OCI-LY3 (cell line): ENCODE measurements around the gene IL12A.

ENCODE experiments used
- H2AFZ ChIP-seq: fragments of 200-600, 300-600 bp; shearing (Covaris generic); 2 replicates; pipeline ENCODE4 v1.6.0; 2014; ENCODE audit warnings: antibody characterized with exemption, low read depth, low read length
- H3K27ac ChIP-seq: fragments of 200-600, 300-600 bp; sonication (generic); 2 replicates; pipeline ENCODE4 v1.5.1; 2014; ENCODE audit warnings: mild to moderate bottlenecking, low read length, moderate library complexity, mixed read lengths
- H3K27me3 ChIP-seq: fragments of 200-600, 300-600 bp; sonication (generic); 2 replicates; pipeline ENCODE4 v1.6.1; 2014; ENCODE audit warnings: low read depth, low read length, mixed read lengths
- H3K36me3 ChIP-seq: fragments of 200-600, 300-600 bp; sonication (generic); replicated peaks from 2 replicates; pipeline ENCODE3; 2014; ENCODE audit warnings: low read depth, low read length, mixed read lengths
- H3K4me1 ChIP-seq: fragments of 300-600, 200-600 bp; sonication (generic); 2 replicates; pipeline ENCODE4 v1.6.1; 2014; ENCODE audit warnings: low read length, mixed read lengths
- H3K4me2 ChIP-seq: fragments of 200-600, 300-600 bp; sonication (generic); 2 replicates; pipeline ENCODE4 v1.6.1; 2014; ENCODE audit warnings: low read length, mixed read lengths
- H3K4me3 ChIP-seq: fragments of 300-600, 200-600 bp; sonication (generic); 2 replicates; pipeline ENCODE4 v1.5.1; 2014; ENCODE audit warnings: antibody characterized with exemption, mild to moderate bottlenecking, low read length, moderate library complexity
- H3K79me2 ChIP-seq: fragments of 300-600, 200-600 bp; shearing (Covaris generic); 2 replicates; pipeline ENCODE4 v1.6.1; 2014; ENCODE audit warnings: mild to moderate bottlenecking, low read length, mixed read lengths
- H3K9ac ChIP-seq: fragments of 300-600, 200-600 bp; shearing (Covaris generic); 2 replicates; pipeline ENCODE4 v1.6.0; 2014; ENCODE audit warnings: mild to moderate bottlenecking, low read length, moderate library complexity
- H3K9me3 ChIP-seq: fragments of 200-600, 300-600 bp; shearing (Covaris generic); 2 replicates; pipeline ENCODE4 v1.6.1; 2014; ENCODE audit warnings: low read length, mixed read lengths; ENCODE audit not compliant: insufficient read depth
- H4K20me1 ChIP-seq: fragments of 200-600, 300-600 bp; sonication (generic); 2 replicates; pipeline ENCODE4 v1.6.1; 2016; ENCODE audit warnings: low read length, mixed read lengths; ENCODE audit not compliant: insufficient read depth
- CTCF ChIP-seq: fragments of 200-600, 300-600 bp; sonication (generic); IDR thresholded peaks from 2 replicates; pipeline ENCODE4 v1.5.1; 2014; ENCODE audit warnings: antibody characterized with exemption, low read length, low read depth
- EZH2phosphoT487 ChIP-seq: fragments of 200-600 bp; shearing (Covaris generic); IDR thresholded peaks from 2 replicates; pipeline ENCODE4 v1.6.1; 2018; ENCODE audit warnings: antibody characterized with exemption, mixed run types, low read depth

IL12A gene

DNA sequence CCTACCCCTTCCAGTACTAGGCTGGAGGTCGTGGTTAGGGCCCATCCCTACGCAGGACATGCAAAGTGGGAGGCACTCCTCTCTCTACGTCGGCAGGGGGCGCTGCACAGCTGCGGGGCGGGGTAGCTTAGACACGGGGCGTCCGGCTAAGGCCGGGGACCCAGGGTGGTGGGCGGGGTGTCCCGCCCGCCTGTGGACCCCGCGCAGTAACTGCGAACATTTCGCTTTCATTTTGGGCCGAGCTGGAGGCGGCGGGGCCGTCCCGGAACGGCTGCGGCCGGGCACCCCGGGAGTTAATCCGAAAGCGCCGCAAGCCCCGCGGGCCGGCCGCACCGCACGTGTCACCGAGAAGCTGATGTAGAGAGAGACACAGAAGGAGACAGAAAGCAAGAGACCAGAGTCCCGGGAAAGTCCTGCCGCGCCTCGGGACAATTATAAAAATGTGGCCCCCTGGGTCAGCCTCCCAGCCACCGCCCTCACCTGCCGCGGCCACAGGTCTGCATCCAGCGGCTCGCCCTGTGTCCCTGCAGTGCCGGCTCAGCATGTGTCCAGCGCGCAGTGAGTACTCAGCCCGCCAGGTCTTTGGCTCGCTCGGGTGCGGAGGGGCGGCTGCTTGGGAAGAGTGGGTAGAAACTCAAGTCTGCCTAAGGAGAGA, at the start of gene IL12A:
Gene IL12A (plus strand): TSS at position 219 of the 655 bp plus-strand sequence.
- Histone ChIP-seq H3K27me3 (no peaks in the 10 kb centered on the region), H3K4me3 (peak within 1 kb of the TSS; percentile 94), H3K4me1 (peaks cover 53% of the 10 kb centered on the region), H2AFZ (peak within 1 kb of the TSS; percentile 37; the same call in 1 of the 2 replicates), H3K27ac (peak within 1 kb of the TSS; percentile 81), H3K79me2 (peaks cover 43% of the 10 kb centered on the region), H3K4me2 (peak within 1 kb of the TSS; percentile 82), H3K36me3 (peaks cover 41% of the 10 kb centered on the region), H3K9me3 (no peaks in the 10 kb centered on the region; the same call in 1 of the 2 replicates), H3K9ac (peak within 1 kb of the TSS; percentile 96), H4K20me1 (no peaks in the 10 kb centered on the region)
- TF ChIP-seq EZH2phosphoT487 = no peak
- TF ChIP-seq CTCF = peak; percentile 89

DNA sequence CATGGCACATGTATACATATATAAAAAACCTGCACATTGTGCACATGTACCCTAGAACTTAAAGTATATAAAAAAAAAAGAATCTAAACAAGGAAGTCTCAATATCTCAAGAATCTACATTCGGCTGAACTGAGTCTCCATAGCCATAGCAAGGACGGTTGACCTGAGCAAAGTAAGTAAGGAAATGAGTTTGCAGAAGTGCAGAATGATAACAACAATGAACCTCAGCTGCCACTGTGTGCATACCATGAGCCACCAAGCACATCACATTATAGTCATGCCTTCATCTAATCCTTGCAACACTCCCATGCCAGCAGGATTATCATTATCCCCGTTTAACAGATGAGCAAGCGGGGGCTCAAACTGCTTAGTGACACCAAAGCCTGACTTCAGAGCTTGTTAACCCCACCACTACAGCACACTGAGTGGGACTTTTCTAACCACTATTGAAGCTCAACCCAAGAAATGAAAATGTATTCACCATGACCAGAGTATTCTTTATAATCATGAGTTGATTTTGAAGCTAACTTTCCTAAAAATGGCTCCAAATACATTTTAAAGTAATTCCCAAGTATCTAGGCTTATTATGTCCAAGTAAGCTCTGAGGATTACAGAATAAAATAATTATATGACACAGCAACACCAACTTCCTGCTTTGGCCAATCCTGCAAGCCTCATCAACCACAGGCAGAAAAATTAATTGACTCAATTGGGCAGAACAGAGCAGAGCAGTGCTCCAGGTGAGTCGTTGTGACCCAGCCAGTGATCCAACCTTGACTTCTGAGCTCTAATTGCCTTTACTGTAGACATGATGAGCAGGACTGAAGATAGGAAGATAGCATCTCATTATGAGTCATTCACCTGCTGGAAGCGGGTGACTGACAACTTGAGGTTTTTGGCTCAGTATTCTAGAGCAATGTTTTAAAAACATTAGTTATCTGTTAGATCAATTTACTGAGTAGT, 47.3 kb upstream of the IL12A start:
- H3K27me3 ChIP-seq = no peaks in the 10 kb centered on the region
- peak overlapping the region; percentile 30 for H3K4me2 ChIP-seq
- H4K20me1 ChIP-seq = no peaks in the 10 kb centered on the region
- no peaks in the 10 kb centered on the region for H3K79me2 ChIP-seq
- no peaks in the 10 kb centered on the region for H3K36me3 ChIP-seq
- H3K27ac ChIP-seq = peak overlapping the region; percentile 5; the same call in 1 of the 2 replicates
- peaks cover 48% of the 10 kb centered on the region for H3K4me1 ChIP-seq
- H2AFZ ChIP-seq = no peak overlapping the region
- no peak overlapping the region for H3K9ac ChIP-seq
- no peak overlapping the region; the same call in 1 of the 2 replicates for H3K4me3 ChIP-seq
- TF ChIP-seq CTCF (no peak), EZH2phosphoT487 (no peak)
- no peaks in the 10 kb centered on the region for H3K9me3 ChIP-seq

- TF ChIP-seq EZH2phosphoT487 = no peak
- TF ChIP-seq CTCF = no peak
- H4K20me1 ChIP-seq = no peaks in the 10 kb centered on the region
- H3K79me2 ChIP-seq = no peaks in the 10 kb centered on the region
- no peaks in the 10 kb centered on the region for H3K9me3 ChIP-seq
- H3K4me2 ChIP-seq = peak overlapping the region; percentile 40
- H3K4me3 ChIP-seq = no peak overlapping the region
- H3K36me3 ChIP-seq = no peaks in the 10 kb centered on the region
- no peaks in the 10 kb centered on the region for H3K27me3 ChIP-seq
- H3K4me1 ChIP-seq = peaks cover 59% of the 10 kb centered on the region
- H3K27ac ChIP-seq = no peak overlapping the region
- H2AFZ ChIP-seq = no peak overlapping the region
- no peak overlapping the region for H3K9ac ChIP-seq
Observed at GRCh38 chr3:159944781-159945180, 43.9 kb upstream of the IL12A start.

- Histone ChIP-seq H3K4me2 (no peak overlapping the region), H3K4me3 (no peak overlapping the region), H3K27ac (no peak overlapping the region), H3K9ac (no peak overlapping the region), H3K4me1 (peaks cover 69% of the 10 kb centered on the region), H3K36me3 (no peaks in the 10 kb centered on the region), H4K20me1 (no peaks in the 10 kb centered on the region), H3K79me2 (no peaks in the 10 kb centered on the region), H2AFZ (no peak overlapping the region), H3K9me3 (no peaks in the 10 kb centered on the region), H3K27me3 (no peaks in the 10 kb centered on the region)
- TF ChIP-seq EZH2phosphoT487 (no peak), CTCF (no peak)
Observed at GRCh38 chr3:159945930-159946329, 42.7 kb upstream of the IL12A start.
